Measurements from ENCODE around the gene ZNF827. TPM values are rescaled to one million over a fixed set of nuclear protein-coding genes. Genes with fewer than 3 reads are reported as not detected.

ZNF827 gene
- total and polyA plus RNA-seq, 5 donors = 4.8 to 18.4 (median 15.5) TPM

DNA sequence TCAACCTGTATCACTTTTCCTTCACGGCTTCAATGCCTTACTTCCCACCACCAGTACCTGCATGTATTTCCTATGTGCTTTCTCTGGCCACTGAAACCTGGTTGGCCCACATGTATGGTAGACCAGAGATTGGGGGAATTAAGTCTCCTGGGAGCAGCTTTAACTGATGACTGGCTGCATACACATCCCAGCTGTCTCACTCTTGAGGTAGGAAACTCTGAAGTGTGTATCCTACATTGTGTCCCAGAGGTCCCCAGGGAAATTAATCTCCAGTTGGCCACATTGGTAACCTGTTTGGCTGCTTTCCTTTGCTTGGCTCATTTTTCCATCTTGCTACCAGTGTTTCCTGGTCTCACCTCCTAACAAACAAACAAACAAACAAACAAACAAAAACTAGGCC lies 124.4 kb downstream of the ZNF827 start:
- H3K4me1 ChIP-seq (ENCODE audit: control insufficient read depth, insufficient read depth, low read length) = no peaks in the 10 kb centered on the region
- ATAC-seq = no peak
- no peaks in the 10 kb centered on the region for H3K27me3 ChIP-seq (ENCODE audit: control insufficient read depth, insufficient read depth)
- H3K27ac ChIP-seq (ENCODE audit: low read length) = no peak overlapping the region
- intact Hi-C loops (cut with DNase I) = loop anchor here in 1 of 4 donors (10.0 kb wide), 1 partner anchor 79 kb away; no protein-coding TSS in a partner anchor
- no peaks in the 10 kb centered on the region for H3K9me3 ChIP-seq (ENCODE audit: control insufficient read depth, low read length)
- 100% methylated on average over 1 of the region's 1 CpG for WGBS
- no peak overlapping the region for H3K4me3 ChIP-seq (ENCODE audit: low read length)
- no peak for DNase-seq

DNA sequence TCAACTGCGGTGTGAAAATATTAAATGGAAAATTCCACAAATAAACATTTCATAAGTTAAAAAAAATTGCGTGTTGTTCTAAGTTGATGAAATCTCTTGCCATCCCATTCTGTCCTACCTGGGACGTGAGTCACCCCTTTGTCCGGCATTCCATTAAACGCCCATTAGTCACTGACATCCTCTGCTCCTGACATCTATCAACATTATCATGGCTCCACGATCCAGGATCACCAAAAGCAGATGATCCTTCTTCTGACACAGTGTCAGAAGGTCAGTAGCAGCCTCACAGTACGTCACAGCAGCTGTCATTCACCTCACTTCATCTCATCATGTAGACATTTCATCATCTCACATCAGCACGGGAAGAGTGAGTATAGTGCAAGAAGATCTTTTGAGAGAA lies 125.7 kb downstream of the ZNF827 start:
- intact Hi-C loops (cut with DNase I) = loop anchor here in 1 of 4 donors (10.0 kb wide), 1 partner anchor 78 kb away; no protein-coding TSS in a partner anchor
- 94% methylated on average over 8 of the region's 8 CpGs for WGBS
- no peak for ATAC-seq

DNA sequence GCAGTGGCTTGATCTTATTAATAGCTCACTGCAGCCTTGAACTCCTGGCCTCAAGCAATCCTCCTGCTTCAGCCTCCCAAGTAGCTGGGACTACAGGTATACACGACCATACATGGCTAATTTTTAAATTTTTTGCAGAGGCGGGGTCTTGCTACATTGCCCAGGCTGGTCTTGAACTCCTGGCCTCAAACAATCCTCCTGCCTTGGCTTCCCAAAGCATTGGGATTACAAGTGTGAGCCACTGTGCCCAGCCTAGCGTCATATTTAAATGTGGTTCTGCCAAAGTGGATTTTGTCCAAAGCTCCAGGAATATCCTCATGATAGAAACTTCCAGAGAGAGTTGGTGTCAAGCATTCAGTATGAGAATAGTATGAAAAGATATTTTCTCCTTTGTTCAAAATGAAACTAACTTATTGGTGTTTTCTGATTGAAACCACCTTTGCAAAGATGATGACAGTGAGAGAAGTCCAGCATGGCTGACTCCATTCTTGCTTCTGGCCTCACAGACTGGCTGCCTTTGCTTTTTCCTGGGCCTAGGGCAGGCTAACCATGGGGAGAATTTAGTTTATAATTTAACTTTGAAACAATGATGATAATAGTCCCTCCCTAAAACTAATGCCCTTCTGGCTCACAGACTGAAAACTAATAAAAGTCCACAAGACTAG lies 129.6 kb downstream of the ZNF827 start:
- DNase-seq (no peak), ATAC-seq (no peak)
- Histone ChIP-seq H3K27ac (ENCODE audit: low read length) (no peak overlapping the region), H3K4me3 (ENCODE audit: low read length) (no peak overlapping the region), H3K27me3 (ENCODE audit: control insufficient read depth, insufficient read depth) (no peaks in the 10 kb centered on the region), H3K4me1 (ENCODE audit: control insufficient read depth, insufficient read depth, low read length) (peaks cover 3% of the 10 kb centered on the region), H3K9me3 (ENCODE audit: control insufficient read depth, low read length) (no peaks in the 10 kb centered on the region)
- intact Hi-C loops (cut with DNase I) = no loop called here
- WGBS = 89% methylated on average over 3 of the region's 3 CpGs

More for the DNA sequence above, 125.7 kb downstream of the ZNF827 start:
- Histone ChIP-seq H3K4me1 (ENCODE audit: control insufficient read depth, insufficient read depth, low read length) (no peaks in the 10 kb centered on the region), H3K4me3 (ENCODE audit: low read length) (no peak overlapping the region), H3K27me3 (ENCODE audit: control insufficient read depth, insufficient read depth) (no peaks in the 10 kb centered on the region), H3K27ac (ENCODE audit: low read length) (no peak overlapping the region), H3K9me3 (ENCODE audit: control insufficient read depth, low read length) (no peaks in the 10 kb centered on the region)
- no peak for DNase-seq

DNA sequence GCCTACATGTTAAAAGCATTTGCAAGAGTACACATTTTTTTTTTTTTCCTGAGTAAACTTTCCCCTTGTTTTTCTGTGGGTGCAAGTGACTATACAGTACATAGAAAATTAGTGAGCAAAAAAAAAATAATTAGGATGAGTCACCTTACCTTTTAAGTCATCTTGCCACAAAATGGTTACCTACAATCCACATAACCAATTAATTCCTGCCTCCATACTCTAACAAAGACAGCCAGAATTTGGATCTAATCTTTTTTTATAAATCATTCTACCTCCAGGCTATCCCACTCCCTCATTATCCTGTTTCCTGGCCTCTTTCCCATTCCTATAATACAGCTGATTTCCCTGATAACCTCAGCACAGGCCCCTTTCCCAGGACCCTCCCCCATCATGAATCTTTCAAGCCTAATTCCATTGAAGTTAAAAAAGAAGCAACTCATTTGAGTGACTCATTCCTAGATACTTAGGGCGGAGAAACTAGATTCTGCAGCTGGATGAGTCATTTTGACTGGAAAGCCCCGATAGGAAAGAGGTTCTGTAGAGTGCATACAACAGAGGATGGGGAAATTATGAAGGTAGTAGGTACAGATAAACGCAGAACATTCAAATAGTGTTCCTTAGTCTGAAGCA lies 130.5 kb downstream of the ZNF827 start:
- no peak overlapping the region for H3K27ac ChIP-seq (ENCODE audit: low read length)
- 35% methylated on average over 3 of the region's 3 CpGs for WGBS
- ATAC-seq (peak; percentile 65 to 87), DNase-seq (no peak)
- no peaks in the 10 kb centered on the region for H3K9me3 ChIP-seq (ENCODE audit: control insufficient read depth, low read length)
- H3K27me3 ChIP-seq (ENCODE audit: control insufficient read depth, insufficient read depth) = no peaks in the 10 kb centered on the region
- intact Hi-C loops (cut with DNase I) = no loop called here
- H3K4me1 ChIP-seq (ENCODE audit: control insufficient read depth, insufficient read depth, low read length) = peaks cover 3% of the 10 kb centered on the region
- no peak overlapping the region for H3K4me3 ChIP-seq (ENCODE audit: low read length)

DNA sequence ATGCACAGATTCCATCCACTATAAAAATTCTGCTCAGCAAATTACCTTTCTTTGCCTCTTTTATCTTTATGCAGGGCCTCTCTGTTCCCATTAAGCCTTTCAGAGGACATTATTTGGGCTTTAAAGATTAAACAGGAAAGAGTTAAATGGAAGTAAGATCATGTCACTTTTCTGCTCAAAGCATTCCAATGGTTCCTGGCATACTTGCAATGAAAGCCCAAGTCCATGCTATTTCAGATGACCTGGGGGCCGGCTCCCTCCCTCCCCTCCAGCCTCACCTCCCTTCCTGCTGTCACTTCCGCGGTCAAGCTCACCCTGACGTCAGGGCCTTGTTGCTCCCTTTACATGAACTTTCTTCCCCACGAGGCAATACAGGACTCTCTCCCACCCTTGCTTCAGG lies 133.1 kb downstream of the ZNF827 start:
- ATAC-seq (peak in 1 of 2 donors; percentile 63), DNase-seq (peak in 2 of 3 donors; percentile 24 to 61)
- Histone ChIP-seq H3K9me3 (ENCODE audit: control insufficient read depth, low read length) (no peaks in the 10 kb centered on the region), H3K4me3 (ENCODE audit: low read length) (no peak overlapping the region), H3K27me3 (ENCODE audit: control insufficient read depth, insufficient read depth) (no peaks in the 10 kb centered on the region), H3K4me1 (ENCODE audit: control insufficient read depth, insufficient read depth, low read length) (peaks cover 3% of the 10 kb centered on the region), H3K27ac (ENCODE audit: low read length) (peak overlapping the region; percentile 51)
- intact Hi-C loops (cut with DNase I) = no loop called here
- WGBS = 36% methylated on average over 5 of the region's 5 CpGs

DNA sequence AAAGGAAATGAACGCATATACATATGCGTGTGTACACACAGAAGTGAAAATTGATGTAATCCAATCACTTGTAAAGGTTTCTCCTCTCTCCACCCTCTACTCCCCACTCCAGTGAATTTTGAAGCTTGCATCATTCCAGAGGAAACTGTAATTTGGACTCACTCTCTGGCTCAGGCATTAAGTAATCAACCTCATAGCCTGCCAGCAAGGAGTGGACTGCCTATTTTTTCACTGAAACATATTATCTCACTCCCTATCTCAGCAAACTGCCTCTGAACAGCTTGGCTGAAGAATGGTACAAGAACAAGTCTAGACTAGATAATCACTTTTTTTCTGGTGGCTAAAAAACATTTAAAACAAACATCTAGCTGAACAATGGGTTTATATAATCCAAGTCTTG lies 134.5 kb downstream of the ZNF827 start:
- intact Hi-C loops (cut with DNase I) = no loop called here
- 29% methylated on average over 2 of the region's 2 CpGs for WGBS
- no peaks in the 10 kb centered on the region for H3K27me3 ChIP-seq (ENCODE audit: control insufficient read depth, insufficient read depth)
- H3K9me3 ChIP-seq (ENCODE audit: control insufficient read depth, low read length) = no peaks in the 10 kb centered on the region
- DNase-seq (no peak), ATAC-seq (peak; percentile 89 to 96)
- peaks cover 3% of the 10 kb centered on the region for H3K4me1 ChIP-seq (ENCODE audit: control insufficient read depth, insufficient read depth, low read length)
- no peak overlapping the region for H3K4me3 ChIP-seq (ENCODE audit: low read length)
- no peak overlapping the region for H3K27ac ChIP-seq (ENCODE audit: low read length)

DNA sequence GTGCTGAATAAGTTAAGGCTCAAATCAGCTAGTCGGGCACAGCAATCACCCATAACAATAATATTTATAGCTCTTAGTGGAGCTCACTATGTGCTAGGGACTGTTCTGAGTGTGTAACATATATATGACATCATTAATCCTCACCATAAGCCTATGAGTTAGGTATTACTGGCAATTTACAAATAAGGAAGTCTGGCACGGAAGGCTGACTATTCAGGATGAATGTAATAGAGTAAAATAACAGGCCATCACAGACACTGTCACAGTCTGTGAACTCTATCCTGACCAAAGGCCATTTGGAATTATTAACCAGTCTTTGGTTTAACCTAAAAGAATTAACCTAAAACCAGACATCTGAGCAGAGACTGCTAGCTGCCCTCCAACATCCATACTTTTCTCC lies 139.4 kb downstream of the ZNF827 start:
- no peak for ATAC-seq
- Histone ChIP-seq H3K4me1 (ENCODE audit: control insufficient read depth, insufficient read depth, low read length) (no peaks in the 10 kb centered on the region), H3K9me3 (ENCODE audit: control insufficient read depth, low read length) (no peaks in the 10 kb centered on the region), H3K4me3 (ENCODE audit: low read length) (no peak overlapping the region), H3K27ac (ENCODE audit: low read length) (no peak overlapping the region), H3K27me3 (ENCODE audit: control insufficient read depth, insufficient read depth) (no peaks in the 10 kb centered on the region)
- DNase-seq = no peak
- WGBS = 89% methylated on average over 2 of the region's 2 CpGs
- intact Hi-C loops (cut with DNase I) = no loop called here

DNA sequence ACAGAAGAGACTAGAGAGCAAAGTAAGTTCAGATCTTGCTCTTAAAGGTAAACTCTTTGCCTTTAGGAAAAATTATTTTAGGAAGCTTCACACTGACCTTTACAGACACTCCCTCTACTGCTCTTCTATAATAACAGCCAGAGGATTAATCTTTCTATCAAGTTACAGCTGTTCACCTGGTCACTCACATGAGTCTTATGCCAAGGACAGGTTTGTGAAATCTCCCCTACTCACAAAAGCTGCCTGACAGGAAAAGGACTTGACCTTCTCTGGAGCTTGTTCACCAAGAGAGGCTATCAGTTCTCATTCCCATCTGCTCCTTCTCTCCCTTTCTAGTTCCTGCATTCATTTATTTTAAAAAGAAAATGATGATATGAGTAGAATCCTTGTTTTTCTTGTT lies 141.3 kb downstream of the ZNF827 start:
- ATAC-seq (no peak), DNase-seq (no peak)
- Histone ChIP-seq H3K27ac (ENCODE audit: low read length) (no peak overlapping the region), H3K9me3 (ENCODE audit: control insufficient read depth, low read length) (no peaks in the 10 kb centered on the region), H3K27me3 (ENCODE audit: control insufficient read depth, insufficient read depth) (no peaks in the 10 kb centered on the region), H3K4me3 (ENCODE audit: low read length) (no peak overlapping the region), H3K4me1 (ENCODE audit: control insufficient read depth, insufficient read depth, low read length) (no peaks in the 10 kb centered on the region)
- intact Hi-C loops (cut with DNase I) = no loop called here

DNA sequence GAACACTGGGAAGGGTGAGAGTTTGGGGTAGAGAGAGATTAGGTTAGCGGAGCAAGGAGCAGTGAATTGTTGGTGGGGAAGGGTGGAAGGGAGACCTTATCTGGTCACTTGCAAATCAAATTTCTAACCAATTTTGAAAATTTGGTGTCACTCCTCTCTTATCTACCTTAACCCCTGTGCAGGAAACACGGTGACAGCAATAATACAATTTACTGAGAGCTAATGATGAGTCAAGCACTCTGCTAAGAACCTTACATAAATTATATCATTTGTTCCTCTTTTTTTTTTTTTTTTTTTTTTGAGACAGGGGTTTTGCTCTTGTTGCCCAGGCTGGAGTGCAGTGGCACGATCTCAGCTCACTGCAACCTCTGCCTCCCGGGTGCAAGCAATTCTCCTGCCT lies 142.3 kb downstream of the ZNF827 start:
- no peaks in the 10 kb centered on the region for H3K9me3 ChIP-seq (ENCODE audit: control insufficient read depth, low read length)
- no peak overlapping the region for H3K4me3 ChIP-seq (ENCODE audit: low read length)
- intact Hi-C loops (cut with DNase I) = no loop called here
- no peak overlapping the region for H3K27ac ChIP-seq (ENCODE audit: low read length)
- DNase-seq = no peak
- no peak for ATAC-seq
- WGBS = 88% methylated on average over 4 of the region's 4 CpGs
- no peaks in the 10 kb centered on the region for H3K27me3 ChIP-seq (ENCODE audit: control insufficient read depth, insufficient read depth)
- peaks cover 2% of the 10 kb centered on the region for H3K4me1 ChIP-seq (ENCODE audit: control insufficient read depth, insufficient read depth, low read length)

DNA sequence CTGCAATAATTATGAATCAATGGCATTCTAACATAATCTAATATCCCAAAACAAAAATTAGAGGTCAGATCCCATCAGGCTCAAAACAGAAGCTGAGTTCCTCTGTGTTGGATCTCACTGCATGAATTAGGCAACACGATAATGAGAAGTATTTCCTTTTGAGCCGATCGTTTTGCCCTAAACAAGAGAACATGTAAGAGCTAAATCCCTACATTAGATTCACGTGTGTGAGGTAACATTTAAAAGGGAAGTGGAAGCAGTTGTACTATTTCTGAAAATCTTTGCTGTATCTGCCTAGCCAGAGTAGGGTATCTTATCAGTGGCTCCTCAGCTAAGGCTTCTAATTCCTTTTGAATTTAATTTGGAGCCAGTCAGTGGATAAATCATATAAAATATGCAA lies 143.1 kb downstream of the ZNF827 start:
- H3K4me3 ChIP-seq (ENCODE audit: low read length) = no peak overlapping the region
- H3K27ac ChIP-seq (ENCODE audit: low read length) = no peak overlapping the region
- 53% methylated on average over 4 of the region's 4 CpGs for WGBS
- no peak for ATAC-seq
- intact Hi-C loops (cut with DNase I) = no loop called here
- no peaks in the 10 kb centered on the region for H3K27me3 ChIP-seq (ENCODE audit: control insufficient read depth, insufficient read depth)
- H3K4me1 ChIP-seq (ENCODE audit: control insufficient read depth, insufficient read depth, low read length) = peaks cover 2% of the 10 kb centered on the region
- no peak for DNase-seq
- H3K9me3 ChIP-seq (ENCODE audit: control insufficient read depth, low read length) = no peaks in the 10 kb centered on the region

DNA sequence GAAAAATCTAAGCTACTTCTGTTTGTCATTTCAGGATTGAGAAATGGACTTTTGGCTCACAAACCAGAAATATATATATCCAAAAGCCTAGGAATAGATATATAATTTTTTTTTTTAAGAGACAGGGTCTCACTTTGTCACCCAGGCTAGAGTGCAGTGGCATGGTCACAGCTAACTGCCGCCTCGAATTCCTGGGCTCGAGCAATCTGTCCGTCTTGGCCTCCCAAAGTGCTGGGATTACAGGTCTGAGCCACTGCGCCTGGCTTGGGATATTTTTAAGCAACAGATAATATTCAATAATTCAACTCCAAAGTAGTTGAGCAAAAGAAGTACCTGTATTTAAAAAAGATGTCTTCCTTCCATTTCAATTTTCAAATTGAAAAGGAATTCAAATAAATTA lies 146.2 kb downstream of the ZNF827 start:
- ATAC-seq (no peak), DNase-seq (no peak)
- no peaks in the 10 kb centered on the region for H3K27me3 ChIP-seq (ENCODE audit: control insufficient read depth, insufficient read depth)
- no peaks in the 10 kb centered on the region for H3K9me3 ChIP-seq (ENCODE audit: control insufficient read depth, low read length)
- intact Hi-C loops (cut with DNase I) = no loop called here
- peaks cover 2% of the 10 kb centered on the region for H3K4me1 ChIP-seq (ENCODE audit: control insufficient read depth, insufficient read depth, low read length)
- H3K4me3 ChIP-seq (ENCODE audit: low read length) = no peak overlapping the region
- H3K27ac ChIP-seq (ENCODE audit: low read length) = no peak overlapping the region
- WGBS = 84% methylated on average over 5 of the region's 5 CpGs
